GM21786 (cell line): ENCODE data around the gene CROCC.

Experiments used
- ATAC-seq: cut with Tn5 transposase; IDR thresholded peaks from one replicate; pipeline ENCODE4 v1.9.1; 2021; ENCODE audit not compliant: unreplicated experiment

The CROCC gene

DNA sequence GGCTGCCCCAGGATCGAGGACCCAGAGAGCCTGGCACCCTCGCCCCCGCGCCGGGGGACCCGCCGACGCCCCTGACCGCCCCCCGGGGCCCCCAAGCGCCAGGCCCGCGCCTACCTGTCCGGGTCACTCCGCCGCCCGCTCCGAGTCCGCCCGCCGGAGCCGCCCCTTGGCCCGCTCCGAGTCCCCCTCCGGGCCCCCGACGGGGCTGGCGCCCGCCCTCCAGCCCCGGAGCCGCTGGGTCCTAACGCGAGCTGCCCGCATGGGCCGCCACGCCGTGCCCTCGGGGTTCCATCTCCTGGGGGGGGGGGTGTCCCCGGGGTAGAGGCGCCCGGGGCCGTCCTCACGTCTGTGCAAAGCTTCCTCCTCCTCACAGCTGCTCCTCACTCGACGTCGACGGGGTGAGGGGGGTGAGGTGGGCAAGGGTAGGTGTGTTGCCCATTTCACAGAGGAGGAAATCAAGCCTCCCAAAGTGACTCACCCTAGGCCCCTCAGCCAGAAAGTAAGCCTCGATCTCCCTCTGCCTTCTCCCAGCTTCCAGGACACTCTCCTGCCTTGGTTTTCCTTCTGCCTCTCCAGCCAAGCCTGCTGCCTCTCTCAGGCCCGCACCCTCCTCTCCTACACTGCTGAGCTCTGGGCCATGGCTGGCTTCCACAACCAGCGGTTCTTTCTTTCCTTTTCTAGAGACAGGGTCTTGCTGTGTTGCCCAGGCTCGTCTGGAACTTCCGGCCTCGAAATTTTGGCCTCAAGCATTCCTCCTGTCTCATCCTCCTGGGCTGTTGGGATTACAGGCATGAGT is 58.9 kb downstream of the CROCC start, which contains the start of gene MFAP2:
TSS of gene MFAP2 (minus strand) at position 148 of the 796 bp plus-strand sequence. CDS start 2,347 bp downstream, outside the sequence.
- no peak for ATAC-seq

DNA sequence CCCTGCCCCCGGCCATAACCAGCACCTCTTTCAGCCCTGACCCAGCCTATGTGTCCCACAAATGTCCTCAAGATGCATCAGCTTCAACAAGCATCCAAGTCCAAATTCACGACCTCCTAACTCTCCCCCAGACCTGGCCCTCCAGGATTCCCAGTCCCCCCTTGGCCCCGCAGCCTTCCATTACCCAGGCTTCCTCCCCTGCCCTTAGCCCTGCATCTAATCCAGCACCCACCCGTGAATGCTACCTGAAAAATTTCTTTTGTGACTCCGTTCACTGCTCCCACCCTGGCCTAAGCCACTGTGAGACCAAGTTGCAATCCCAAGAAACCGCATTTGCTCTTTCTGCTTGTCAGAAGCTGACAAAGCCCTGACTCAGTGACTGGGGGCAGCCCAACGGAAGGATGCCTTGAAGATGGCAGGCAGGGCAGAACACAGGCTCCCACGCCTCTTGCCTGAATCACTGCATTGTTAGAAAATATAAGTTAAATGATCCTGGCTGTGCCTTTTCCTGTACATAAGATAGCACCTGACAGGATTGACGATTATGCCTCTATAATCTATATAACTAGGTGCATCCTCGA is 59.6 kb downstream of the CROCC start:
- ATAC-seq, result no peak

DNA sequence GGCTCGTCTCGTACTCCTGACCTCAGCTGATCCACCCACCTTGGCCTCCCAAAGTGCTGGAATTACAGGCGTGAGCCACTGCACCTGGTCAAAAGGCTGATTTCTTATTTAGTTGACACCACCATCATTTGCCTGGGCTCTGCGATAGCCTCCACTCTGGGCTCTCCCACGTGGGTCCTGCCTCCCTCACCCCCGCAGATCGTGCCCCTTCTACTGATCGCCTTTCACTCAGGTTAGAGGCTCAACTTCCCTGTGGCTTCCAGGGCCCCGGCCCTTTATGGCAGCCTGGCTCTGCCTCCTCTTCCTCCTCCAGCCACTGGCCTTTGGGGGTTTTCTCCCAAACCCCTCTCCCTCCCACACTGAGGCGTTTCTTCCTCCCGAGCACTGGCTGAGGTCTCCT is 61.2 kb downstream of the CROCC start:
- ATAC-seq, result no peak

DNA sequence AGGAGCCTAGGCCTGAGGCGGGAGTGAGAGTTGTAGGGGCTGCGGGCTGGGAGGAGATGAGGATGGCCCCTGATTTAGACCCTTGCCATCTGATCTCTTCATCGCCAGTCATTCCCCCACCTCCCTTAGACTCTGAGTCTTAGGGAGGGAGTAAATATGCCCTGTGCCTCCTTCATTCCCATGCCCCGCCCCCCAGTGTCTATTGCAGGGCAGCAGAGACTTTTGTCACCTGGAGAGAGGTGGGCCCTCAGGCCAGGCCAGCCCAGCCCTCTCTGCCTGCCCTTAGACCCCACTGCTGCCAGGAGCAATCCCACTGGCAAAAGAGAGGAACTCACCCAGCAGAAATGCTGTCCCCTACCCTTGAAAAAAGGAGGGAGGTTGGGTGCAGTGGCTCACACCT is 61.9 kb downstream of the CROCC start:
- ATAC-seq, result no peak

DNA sequence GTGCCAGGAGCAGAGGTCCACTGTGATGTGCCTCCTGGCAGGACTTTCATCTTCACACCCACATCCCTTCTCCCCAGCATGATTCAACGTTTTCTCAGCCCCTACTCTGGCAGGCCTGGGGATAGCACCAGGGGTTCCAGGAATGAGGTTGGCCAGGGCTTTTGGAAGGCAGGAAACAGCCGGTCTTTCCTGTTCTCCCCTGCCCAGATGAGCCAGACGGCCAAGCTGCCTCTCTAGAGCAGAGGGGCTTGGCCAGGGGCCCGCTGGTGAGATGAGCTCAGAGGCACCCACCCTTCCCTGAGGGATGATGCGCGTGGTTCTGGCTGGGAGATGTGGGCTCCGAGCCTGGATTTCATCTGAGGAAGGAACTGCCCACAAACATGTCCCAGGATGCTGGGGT is 63.0 kb downstream of the CROCC start:
- no peak for ATAC-seq

DNA sequence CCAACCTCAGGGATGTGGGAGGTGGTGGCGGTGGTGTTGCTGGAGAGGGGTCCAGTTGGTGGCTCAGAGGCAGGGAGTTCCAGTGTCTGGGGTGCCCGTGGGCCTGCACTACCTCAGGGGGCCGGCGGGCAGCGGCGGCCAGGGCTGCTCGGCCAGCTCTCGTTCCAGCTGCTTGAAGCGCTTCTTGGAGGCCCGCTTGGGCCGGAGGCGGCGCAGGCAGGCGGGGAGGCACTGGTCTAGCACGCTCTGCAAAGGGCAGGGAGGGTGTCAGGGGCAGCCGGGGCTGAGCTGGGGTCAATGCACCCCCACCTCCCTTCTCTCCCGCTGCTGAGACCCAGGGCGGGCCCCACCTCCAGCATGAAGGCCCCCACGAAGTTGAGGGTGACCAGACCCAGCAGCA is 64.4 kb downstream of the CROCC start:
- no peak for ATAC-seq

DNA sequence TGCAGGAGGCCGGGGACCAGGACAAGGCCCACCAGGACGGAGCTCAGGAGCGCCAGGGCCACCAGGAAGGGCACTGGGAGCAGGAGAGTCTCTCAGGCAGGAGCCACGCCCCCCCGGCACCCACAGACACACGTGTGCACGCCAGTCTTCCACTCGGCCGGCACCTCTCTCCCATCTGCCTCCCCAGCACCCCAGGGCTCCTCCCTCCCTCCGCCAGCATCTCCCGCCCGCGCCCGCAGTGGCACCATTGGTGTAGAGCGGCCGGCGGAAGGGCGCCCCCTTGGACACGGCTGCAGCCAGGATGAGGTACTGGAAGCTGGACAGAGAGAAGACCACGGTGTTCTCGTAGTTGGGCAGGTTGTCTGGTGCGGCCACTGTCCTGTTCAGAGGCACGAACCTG is 64.8 kb downstream of the CROCC start:
- ATAC-seq, result no peak

DNA sequence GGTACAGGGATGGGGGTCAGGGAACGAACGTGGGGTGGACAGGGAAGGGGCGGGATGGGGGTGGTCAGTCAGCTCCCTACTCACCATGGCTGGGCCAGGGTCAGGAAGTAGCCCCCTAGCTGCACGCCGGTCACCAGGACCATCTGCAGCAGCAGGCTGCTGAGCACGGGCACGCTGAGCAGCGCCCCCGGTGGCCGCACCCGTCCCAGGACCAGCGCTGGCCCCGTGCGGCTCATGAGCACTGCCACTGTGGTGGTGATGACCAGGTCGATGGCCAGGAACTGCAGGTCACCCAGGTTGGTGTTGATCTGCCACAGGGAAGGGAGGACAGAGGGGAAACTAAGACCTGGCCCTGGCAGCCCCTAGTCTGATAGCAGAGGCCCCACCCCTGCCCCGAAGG is 65.2 kb downstream of the CROCC start:
- ATAC-seq, result no peak

DNA sequence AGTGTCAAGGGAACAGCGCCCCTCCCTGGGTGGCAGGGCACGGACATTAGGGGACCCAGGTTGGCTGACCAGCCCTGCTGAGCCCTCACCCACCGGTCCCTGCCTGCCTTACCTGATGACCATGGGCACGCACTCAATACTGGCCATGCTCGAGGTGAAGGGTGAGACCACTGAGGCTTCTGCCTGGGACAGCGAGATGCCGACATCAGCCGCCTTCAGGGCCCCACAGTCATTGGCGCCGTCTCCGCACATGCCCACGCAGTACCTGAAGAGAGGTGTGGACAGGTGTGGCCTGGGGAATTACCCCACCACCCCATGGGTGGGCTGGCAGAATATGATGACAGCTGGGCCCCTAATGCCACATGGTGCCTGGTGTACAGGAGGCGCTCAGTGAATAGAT is 66.5 kb downstream of the CROCC start:
- ATAC-seq, result no peak

DNA sequence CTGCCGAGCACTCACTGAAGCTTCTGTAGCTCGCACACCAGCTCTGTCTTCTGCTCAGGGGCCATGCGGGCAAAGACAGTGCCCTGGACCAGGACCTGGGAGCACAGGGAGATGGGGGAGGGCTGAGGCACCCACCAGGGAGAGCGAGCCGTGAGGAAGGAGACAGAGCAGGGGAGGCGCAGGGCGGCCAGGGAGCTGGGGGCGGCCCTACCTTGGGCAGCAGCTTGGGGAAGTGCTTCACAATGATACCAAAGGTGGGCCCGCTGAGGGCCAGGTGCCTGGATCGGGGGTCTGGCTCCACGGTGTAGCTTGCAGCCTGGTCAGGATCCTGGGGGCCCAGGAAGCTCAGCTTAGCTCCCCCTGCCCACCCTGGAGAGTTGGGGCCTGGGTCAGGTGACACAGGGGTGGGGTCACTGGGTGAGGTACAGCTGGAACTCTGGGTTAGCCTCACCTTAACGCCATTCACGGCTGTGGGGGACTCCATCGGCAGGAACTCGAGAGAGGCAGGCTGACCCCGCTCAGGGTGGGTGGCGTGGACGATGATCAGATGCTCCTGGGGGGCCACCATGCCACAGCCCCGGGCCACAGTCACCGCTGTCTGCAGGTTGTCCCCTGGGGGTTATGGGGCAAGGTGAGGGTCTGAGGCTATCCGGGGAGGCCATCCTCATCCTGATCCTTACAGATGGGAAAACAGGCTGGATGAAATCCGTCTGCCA is 68.1 kb downstream of the CROCC start:
- no peak for ATAC-seq

DNA sequence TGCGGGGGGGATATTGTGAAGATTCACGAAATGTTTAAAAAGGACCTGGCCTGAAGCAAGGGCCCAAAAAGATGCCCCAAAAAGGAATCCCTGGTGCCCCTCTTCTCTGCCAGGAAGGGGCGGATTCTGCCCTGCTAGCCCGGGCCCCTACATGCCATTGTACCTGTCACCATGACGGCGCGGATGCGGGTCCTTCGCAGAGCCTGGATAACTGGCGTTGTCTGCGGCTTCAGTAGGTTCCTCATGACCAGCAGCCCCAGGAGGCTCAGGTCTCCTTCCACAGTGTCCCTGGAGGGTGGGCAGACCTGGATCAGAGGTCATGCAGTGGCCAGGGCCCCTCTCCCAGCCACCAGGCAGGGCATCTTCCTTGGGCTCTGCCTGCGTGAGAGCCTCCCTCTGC is 69.8 kb downstream of the CROCC start:
- ATAC-seq, result no peak

DNA sequence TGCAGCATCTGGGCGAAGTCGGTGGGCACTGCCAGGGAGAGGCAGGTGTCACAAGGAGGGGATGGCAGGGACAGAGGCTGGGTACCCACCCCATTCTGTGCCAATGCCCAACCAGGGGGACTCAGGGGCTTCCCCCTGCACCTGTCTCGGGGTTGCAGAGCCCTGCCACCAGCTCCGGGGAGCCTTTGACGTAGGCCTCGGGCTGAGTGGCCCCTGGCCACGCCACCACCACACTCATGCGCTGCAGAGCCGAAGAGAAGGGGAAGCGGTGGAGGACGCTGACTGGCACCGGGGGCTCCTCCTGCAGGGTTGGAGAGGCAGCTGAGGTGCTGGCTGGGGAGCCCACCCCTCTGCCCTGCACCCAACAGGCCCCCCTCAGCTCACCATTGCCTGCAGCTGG is 70.4 kb downstream of the CROCC start:
- no peak for ATAC-seq

DNA sequence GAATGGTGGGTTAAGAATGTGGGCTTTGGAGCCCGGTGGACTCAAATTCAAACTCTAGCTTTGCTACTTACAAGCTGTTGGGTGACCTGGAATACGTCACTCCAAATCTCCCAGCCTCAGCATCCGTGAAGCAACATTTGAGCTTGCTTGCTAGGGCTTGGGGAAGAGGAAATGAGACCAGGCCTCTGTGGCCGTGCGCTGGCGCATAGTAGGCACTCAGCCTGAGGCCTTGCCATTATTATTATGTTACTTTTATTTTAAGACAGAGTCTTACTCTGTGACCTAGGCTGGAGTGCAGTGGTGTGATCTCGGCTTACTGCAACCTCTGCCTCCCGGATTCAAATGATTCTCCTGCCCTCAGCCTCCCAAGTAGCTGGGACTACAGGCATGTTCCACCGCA is 70.9 kb downstream of the CROCC start:
- ATAC-seq, result no peak

DNA sequence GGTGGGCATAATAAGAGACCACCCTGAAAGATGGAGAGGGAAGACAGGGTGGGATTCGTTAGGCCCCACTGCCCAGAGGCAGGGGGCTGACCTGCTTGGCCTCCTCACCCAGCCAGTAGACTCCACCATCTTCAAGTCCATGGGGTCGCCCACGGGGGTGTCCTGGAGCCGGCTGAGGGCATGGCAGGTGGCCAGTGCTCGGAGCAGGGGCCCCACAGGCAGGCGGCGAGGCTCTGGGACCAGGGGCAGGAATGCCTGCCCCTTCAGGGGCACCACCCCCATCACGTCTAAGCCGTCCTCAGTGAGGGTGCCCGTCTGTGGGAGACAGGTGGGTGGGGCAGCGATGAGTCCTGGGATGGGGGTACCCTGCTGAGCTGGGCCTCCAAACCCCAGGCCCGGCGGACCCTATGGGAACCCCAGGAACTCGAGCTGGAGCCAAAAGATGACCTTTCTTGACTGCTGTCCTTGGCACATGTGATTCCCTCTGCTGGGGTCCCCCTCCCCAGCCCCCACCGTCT is 71.8 kb downstream of the CROCC start:
- ATAC-seq, result no peak

DNA sequence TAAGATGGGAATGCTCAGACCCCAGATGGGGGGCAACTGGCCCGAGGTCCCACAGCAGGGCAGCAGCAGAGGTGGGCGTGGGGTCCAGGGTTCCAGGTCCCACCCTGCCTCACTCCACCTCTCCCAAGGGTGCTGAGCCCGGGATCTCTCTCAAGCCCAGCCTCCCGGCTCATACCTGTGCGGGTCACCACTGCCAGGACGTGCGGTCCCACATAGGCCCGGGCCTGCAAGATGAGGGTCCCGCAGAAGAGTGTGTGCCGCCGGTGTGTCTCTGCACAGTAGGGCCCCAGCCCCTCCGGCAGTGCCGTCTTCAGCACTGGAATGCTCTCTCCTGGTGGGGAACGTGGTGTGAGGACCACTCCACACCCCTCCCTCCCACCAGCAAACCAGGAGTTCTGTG is 75.1 kb downstream of the CROCC start:
- no peak for ATAC-seq

DNA sequence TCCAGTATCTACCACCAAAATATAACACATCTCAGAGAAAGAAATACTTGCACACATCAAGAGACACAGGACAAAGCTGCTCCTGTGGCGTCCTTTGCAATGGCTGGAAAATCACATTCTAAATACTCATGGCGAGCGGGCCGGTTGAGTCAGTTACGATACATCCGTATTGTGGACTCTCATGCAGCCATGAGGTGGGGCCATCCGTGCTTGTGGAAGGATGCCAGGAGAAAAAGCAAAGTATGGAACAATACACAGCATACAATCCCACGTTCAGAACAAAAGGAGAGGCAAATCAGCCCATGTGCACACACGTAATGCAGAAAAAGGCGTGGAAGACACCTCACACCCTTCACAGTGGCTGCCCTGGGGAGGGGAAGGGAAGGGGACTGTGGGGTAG is 76.9 kb downstream of the CROCC start:
- ATAC-seq, result no peak

DNA sequence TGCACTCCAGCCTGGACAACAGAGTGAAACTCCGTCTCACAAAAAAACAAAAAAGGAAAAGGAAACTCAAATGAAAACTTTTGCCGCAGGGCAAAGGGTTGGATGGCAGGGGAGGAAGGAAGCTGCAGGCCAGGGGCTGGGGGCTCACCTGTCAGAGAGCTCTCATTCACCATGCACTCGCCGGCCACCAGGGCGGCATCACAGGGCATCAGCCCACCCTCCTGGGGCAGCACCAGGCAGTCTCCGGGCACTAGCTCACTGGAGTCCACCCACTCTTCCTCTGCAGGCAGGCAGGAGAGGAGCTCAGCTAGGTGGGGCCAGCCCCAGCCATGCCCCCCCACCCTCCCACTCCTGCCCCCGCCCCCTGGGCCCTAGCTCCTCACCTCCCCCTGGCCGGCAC is 78.1 kb downstream of the CROCC start:
- no peak for ATAC-seq

DNA sequence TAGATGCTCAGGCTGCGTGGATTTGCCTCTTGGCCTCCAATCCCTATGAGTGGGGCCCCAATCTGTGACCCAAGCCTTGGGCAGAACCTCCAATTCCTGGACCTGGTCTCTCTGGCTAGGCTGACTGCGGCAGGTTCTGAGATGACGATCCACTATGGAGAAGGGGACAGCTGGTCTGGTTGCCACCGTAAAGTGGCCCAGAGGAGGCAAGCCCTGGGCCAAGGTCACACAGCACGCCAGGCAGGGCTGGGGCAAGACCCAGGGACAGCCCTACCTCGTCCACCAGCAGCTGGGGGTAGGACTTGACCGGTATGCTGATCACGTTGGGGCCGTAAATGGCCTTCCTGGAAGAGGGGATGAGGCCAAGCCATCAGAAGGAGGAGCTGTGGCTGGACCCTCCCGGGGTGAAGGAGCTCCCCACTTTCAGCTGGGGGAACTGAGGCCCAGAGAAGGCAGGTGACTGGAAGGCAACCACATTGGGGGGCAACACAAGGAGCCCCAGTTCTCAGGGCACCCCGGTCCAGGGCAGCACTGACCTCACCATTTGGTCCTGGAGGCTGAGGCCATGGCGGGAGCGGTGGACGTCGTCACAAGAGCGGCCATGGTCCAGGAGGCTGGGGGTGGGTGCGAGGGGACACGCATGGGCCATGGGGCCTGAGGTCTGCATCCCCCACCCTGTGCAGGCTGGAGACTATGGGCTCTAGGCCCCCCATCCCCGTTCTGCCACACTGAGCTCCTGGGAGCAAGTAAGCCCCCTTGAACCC is 80.2 kb downstream of the CROCC start:
- ATAC-seq, result no peak

DNA sequence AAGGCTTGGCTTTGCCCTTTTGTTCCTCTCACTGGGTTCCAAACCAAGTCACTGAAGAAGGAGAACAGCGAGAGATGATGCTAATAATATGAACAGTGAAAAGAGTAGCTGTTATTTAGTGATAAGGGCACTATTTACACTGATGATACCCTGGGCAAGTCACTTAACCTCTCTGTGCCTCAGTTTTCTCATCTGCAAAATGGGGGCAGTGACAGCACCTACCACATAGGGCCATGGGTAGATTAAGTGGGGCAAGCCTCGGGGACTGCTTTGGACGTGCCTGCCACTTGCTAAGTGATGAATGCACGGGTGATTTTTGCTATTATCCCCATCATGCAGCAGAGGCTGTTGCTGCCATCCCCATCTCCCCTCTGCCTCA is 80.8 kb downstream of the CROCC start:
- no peak for ATAC-seq

DNA sequence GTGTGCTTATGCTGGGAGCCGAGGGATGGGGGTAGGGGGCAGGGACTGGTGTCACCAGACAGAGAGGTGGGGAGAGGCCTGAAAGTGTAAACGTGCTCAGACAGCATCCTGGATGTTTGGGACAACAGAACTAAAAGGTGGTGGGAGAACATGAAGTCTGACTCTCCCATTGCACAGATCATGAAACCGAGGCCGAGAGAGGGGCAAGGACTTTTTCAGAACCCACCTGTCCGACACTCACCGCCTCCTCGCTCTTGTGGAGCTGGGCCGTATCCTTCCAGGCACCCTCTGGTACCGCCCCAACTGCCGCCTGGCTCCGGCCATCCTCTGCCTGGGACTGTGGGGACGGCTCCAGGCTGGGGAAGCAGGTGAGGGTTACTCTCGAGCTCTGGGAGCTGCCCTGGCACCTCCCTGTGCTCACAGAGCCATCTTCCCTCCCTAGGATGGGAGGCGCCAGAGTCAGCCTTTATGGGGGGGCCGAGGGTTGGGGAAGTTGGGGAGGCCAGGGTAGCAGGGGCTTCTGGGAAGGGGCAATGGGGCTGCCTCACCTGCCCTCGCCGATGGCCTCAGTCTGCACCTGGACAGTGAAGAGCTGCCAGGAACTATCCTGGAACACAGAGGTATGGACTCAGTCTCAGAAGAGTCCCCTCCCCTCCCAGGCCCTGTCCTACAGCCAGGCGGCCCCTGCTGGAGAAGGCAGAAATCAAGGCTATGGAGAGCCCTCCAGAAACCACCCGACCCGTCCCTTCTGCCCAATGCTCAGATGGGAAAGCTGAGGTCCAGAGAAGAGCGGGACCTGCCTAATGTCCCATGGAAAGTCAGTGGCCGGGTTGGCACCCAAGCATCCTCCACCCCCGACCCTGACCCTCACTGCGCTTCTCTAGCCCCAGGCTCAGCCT is 83.0 kb downstream of the CROCC start:
- no peak for ATAC-seq
